Rectal smooth muscle tissue (tissue), 1 donor: ENCODE measurements around the gene PRSS23.
"Not testable (repeated sequence)": the region's sequence is repeated elsewhere in the genome, so short reads cannot be mapped to it uniquely, and the experiment has no call there.

Experiments
- H3K27ac ChIP-seq: one replicate; pipeline ENCODE4 v1.7.0; 2013; ENCODE audit warnings: low read depth, low read length, inconsistent platforms
- H3K27me3 ChIP-seq: one replicate; pipeline ENCODE4 v1.7.0; 2013; ENCODE audit warnings: low read length; ENCODE audit not compliant: control insufficient read depth, insufficient read depth
- H3K36me3 ChIP-seq: one replicate; pipeline ENCODE4 v1.7.0; 2013; ENCODE audit warnings: low read length; ENCODE audit not compliant: control insufficient read depth, insufficient read depth
- H3K4me1 ChIP-seq: one replicate; pipeline ENCODE4 v1.7.0; 2013; ENCODE audit warnings: low read length; ENCODE audit not compliant: control insufficient read depth, insufficient read depth
- H3K4me3 ChIP-seq: one replicate; pipeline ENCODE4 v1.7.0; 2013; ENCODE audit warnings: low read length
- H3K9ac ChIP-seq: one replicate; pipeline ENCODE4 v1.7.0; 2013; ENCODE audit warnings: low read length

PRSS23 gene

DNA sequence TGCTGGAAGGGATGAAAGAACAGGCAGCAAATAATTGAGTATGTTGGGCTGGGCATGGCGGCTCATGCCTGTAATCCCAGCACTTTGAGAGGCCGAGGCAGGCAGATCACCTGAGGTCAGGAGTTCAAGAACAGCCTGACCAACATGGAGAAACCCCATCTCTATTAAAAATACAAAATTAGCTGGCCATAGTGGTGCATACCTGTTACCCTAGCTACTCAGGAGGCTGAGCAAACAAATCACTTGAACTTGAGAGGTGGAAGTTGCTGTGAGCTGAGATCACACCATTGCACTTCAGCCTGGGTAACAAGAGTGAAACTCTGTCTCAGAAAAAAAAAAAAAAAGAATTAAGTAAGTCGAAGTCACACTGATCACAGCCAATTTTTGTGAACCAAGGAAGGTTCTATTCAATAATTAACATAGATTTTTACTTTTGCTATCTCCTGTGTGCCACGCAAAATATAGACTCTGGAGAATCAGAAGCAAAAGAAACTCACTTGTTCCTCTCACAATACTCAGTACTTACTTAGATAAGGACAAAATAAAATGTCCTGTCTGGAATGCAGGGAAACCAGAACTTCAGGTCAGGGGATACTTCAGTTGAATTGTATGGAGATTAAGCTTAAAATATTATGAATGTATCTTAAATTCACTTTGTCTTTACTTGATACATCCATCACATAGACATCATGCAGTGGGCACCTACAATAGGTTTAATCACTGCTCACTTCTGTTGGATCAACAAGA is 44.6 kb downstream of the PRSS23 start:
- H3K27ac ChIP-seq, H3K36me3 ChIP-seq, H3K9ac ChIP-seq, H3K4me3 ChIP-seq, H3K27me3 ChIP-seq, H3K4me1 ChIP-seq: not testable (repeated sequence)

DNA sequence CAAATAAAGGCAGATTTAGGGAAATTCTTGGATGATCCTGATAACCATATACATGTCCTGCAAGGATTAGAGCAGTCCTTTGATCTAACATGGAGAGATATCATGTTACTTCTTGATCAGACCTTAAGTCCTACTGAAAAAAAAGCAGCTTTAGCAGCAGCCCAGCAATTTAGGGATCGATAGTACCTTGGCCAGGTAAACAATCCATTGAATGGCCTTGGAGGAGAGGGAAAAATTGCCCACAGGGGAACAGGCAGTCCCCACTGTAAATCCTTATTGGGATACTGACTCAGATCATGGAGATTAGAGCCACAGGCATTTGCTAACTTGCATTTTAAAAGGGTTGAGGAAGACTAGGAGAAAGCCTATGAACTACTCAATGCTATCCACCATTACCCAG is 47.8 kb downstream of the PRSS23 start:
- no peak overlapping the region for H3K9ac ChIP-seq
- no peak overlapping the region for H3K27ac ChIP-seq
- H3K4me3 ChIP-seq: no peak overlapping the region
- H3K4me1 ChIP-seq: no peaks in the 10 kb centered on the region
- no peaks in the 10 kb centered on the region for H3K27me3 ChIP-seq
- no peaks in the 10 kb centered on the region for H3K36me3 ChIP-seq

DNA sequence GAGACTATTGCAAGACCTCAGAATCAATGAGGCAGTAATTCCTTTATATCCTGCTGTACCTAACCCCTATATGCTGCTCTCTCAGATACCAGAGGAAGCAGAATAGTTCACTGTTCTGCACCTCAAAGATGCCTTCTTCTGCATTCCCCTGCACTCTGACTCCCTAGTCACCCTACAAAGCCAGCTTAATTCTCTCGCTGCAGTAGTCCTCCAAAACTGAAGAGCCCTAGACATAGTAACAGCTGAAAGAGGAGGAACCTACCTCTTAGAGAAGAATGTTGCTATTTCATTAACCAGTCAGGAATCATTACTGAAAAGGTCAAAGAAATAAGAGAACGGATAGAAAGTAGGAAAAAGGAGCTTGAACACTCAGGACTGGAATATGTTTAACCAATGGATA is 49.3 kb downstream of the PRSS23 start:
- H3K4me1 ChIP-seq: no peaks in the 10 kb centered on the region

More for the DNA sequence above, 49.3 kb downstream of the PRSS23 start:
- Histone ChIP-seq H3K27ac (no peak overlapping the region), H3K9ac (no peak overlapping the region), H3K4me3 (no peak overlapping the region), H3K36me3 (no peaks in the 10 kb centered on the region), H3K27me3 (no peaks in the 10 kb centered on the region)
